ENCODE results near the gene CCDC182.

DNA sequence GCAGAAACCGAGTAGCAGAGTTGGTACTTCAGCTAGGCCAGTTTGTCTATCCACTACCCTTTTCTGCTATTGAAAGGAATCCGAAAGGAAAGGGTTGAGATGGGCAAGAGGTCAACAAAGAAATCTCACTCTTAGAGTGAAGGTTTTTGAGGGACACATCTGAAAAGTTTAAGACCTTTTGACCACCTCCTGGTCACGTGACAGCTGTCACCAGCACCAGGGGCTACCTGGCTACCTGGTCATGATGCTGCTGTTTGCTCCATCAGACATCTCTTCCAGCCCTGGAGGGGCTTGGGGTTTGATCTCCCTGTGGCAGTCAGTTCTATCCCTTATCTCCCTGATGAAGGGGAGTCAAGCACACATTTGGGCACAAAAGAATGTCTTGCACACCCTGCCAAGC lies 7.6 kb downstream of the CCDC182 start:
- TF ChIP-seq, protein P1, sequence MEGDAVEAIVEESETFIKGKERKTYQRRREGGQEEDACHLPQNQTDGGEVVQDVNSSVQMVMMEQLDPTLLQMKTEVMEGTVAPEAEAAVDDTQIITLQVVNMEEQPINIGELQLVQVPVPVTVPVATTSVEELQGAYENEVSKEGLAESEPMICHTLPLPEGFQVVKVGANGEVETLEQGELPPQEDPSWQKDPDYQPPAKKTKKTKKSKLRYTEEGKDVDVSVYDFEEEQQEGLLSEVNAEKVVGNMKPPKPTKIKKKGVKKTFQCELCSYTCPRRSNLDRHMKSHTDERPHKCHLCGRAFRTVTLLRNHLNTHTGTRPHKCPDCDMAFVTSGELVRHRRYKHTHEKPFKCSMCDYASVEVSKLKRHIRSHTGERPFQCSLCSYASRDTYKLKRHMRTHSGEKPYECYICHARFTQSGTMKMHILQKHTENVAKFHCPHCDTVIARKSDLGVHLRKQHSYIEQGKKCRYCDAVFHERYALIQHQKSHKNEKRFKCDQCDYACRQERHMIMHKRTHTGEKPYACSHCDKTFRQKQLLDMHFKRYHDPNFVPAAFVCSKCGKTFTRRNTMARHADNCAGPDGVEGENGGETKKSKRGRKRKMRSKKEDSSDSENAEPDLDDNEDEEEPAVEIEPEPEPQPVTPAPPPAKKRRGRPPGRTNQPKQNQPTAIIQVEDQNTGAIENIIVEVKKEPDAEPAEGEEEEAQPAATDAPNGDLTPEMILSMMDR (IDR thresholded peaks at IDR 0.05; ENCODE audit: low read length): no peak
- TF ChIP-seq EZH2 (IDR thresholded peaks at IDR 0.05; ENCODE audit: borderline replicate concordance, low read length): no peak
